Progenitor cell of endocrine pancreas (in vitro differentiated cells): Measurements from ENCODE around the gene ANKFY1. TPM values are rescaled to one million over a fixed set of nuclear protein-coding genes. Genes with fewer than 3 reads are reported as not detected.

ENCODE experiments used
- DNase-seq: peaks from one replicate; pipeline ENCODE4 v3.0.0; 2021; ENCODE audit warnings: low spot score; ENCODE audit not compliant: unreplicated experiment
- H3K27ac Mint-ChIP-seq: 2 replicates; pipeline ENCODE4 v1.8.0; 2021; ENCODE audit warnings: mild to moderate bottlenecking, moderate library complexity, mixed read lengths
- H3K27me3 Mint-ChIP-seq: 2 replicates; pipeline ENCODE4 v1.8.0; 2021; ENCODE audit warnings: mixed read lengths
- H3K36me3 Mint-ChIP-seq: 2 replicates; pipeline ENCODE4 v1.8.0; 2022; ENCODE audit warnings: mixed read lengths; ENCODE audit not compliant: insufficient read depth
- H3K4me1 Mint-ChIP-seq: 2 replicates; pipeline ENCODE4 v1.8.0; 2021; ENCODE audit warnings: low read depth, mixed read lengths
- H3K4me3 Mint-ChIP-seq: 2 replicates; pipeline ENCODE4 v1.8.0; 2021; ENCODE audit warnings: low read depth, mild to moderate bottlenecking, moderate library complexity, mixed read lengths
- H3K9me3 Mint-ChIP-seq: 2 replicates; pipeline ENCODE4 v1.8.0; 2021; ENCODE audit warnings: low read depth, mixed read lengths
- total RNA-seq: library from RNA; stranded (reverse); gene quantifications from 2 replicates; pipeline ENCODE4 v1.2.1, GENCODE V29; 2021
- TF ChIP-seq, protein P1 (sequence below): fragments of 200-600 bp; sonication (generic); IDR thresholded peaks from one replicate; pipeline ENCODE4 v1.5.0; 2021; ENCODE audit warnings: antibody characterized with exemption, mild to moderate bottlenecking; ENCODE audit not compliant: unreplicated experiment

The ANKFY1 gene
- total RNA-seq, 1 donor from 2014 or later, result 59.8 TPM

DNA sequence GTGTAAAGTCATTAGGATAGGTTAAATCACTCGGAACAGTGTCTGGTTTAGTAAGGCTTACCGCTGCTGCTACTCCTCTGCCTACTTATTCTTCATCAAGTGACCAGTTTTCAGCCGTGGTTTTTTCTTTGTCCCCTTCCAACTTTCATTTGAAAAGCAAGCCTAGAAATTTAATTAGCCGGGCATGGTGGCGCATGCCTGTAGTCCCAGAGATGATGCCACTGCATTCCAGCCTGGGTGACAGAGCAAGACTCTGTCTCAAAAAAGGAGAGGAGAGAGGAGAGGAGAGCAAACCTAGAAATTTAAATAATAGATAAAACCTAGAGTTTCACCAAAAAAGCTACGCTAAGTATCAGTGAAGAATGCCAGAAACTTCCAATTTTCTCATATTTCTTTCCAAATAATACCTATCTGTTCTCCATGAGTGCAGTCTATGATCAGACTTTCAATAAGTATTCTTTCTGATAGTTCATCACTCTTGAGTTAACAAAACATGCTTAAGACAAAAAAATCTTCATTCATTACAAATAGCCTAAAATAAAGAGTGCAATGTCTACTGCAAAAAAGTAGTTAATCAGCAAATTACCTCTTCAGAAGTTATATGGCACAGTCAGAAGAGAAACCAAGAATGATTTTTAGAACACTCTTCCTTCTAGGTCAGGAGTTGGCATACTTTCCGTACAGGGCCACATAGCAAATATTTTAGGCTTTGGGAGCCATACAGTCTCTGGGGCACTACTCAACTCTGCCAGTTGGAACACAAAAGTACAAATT is 15.1 kb downstream of the ANKFY1 start:
- H3K4me1 Mint-ChIP-seq, result peaks cover 14% of the 10 kb centered on the region
- H3K9me3 Mint-ChIP-seq, result no peaks in the 10 kb centered on the region
- H3K4me3 Mint-ChIP-seq, result no peak overlapping the region
- peaks cover 1% of the 10 kb centered on the region for H3K36me3 Mint-ChIP-seq
- H3K27ac Mint-ChIP-seq, result peak overlapping the region; percentile 90
- no peak for DNase-seq
- TF ChIP-seq, protein P1, sequence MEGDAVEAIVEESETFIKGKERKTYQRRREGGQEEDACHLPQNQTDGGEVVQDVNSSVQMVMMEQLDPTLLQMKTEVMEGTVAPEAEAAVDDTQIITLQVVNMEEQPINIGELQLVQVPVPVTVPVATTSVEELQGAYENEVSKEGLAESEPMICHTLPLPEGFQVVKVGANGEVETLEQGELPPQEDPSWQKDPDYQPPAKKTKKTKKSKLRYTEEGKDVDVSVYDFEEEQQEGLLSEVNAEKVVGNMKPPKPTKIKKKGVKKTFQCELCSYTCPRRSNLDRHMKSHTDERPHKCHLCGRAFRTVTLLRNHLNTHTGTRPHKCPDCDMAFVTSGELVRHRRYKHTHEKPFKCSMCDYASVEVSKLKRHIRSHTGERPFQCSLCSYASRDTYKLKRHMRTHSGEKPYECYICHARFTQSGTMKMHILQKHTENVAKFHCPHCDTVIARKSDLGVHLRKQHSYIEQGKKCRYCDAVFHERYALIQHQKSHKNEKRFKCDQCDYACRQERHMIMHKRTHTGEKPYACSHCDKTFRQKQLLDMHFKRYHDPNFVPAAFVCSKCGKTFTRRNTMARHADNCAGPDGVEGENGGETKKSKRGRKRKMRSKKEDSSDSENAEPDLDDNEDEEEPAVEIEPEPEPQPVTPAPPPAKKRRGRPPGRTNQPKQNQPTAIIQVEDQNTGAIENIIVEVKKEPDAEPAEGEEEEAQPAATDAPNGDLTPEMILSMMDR, result no peak
- H3K27me3 Mint-ChIP-seq, result no peaks in the 10 kb centered on the region

DNA sequence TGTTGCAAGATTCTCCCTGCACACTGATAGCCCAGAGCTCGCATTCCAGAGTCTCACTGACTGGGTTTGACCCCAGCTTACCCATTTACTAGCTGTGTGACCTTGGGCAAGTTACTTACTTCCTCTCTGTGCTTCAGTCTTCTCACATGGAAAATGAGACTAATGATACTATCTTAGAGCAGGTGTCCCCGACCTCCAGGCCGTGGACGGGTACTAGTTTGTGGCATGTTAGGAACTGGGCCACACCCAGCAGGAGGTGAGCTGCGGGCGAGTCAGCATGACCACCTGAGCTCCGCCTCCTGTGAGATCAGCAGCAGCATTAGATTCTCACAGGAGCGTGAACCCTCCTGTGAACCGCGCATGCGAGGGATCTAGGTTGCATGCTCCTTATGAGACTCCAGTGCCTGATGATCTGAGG is 15.8 kb downstream of the ANKFY1 start:
- Mint-ChIP-seq H3K27me3 (no peaks in the 10 kb centered on the region), H3K27ac (peak overlapping the region; percentile 90), H3K4me1 (peaks cover 17% of the 10 kb centered on the region), H3K4me3 (no peak overlapping the region), H3K36me3 (no peaks in the 10 kb centered on the region), H3K9me3 (no peaks in the 10 kb centered on the region)
- TF ChIP-seq, protein P1, result no peak
- DNase-seq, result no peak

DNA sequence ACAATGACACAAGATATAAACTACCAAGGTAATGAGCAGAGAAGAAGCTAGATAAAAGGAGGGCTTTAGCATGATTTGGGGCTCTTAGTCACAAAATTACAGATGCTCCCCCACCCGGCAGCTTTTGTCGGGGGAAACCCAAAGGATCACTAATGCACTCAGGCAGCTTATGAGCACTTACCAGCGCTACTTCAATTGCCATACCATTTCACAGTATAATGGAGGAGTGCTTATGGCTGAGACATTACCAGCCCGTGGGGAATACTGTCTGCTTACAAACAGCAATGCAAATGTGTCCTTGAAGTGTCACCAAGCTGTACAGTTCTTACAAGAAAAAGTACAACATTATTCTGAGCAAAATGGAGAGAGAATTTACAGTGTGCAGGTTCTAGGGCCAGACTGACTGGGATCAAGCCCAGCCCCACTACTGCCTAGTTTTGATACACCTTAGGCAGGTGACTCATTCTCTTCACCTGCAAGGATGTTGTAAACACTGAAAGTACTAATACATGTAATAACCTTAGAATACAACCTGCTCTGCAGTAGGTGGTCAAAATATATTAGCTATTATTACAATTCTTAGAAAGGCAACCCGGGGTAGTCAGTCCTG is 16.3 kb downstream of the ANKFY1 start:
- H3K36me3 Mint-ChIP-seq, result no peaks in the 10 kb centered on the region
- H3K27me3 Mint-ChIP-seq, result no peaks in the 10 kb centered on the region
- H3K4me3 Mint-ChIP-seq, result no peak overlapping the region
- DNase-seq, result no peak
- H3K4me1 Mint-ChIP-seq, result peaks cover 17% of the 10 kb centered on the region
- no peaks in the 10 kb centered on the region for H3K9me3 Mint-ChIP-seq
- TF ChIP-seq, protein P1, result no peak
- H3K27ac Mint-ChIP-seq, result no peak overlapping the region

DNA sequence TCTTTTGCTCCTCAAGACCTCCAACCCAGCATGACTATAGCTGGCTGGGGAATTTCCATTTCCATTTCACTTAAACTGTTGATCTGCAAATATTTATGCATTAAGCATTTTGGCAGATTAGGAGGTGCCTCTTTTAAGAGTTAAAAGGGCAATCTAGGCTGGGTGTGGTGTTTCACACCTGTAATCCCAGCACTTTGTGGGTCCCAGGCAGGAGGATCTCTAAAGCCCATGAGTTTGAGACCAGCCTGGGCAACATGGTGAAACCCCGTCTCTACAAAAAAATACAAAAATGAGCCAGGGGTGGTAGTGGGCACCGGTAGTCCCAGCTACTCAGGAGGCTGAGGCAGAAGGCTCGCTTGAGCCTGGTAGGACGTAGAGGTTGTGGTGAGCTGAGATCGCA is 17.1 kb downstream of the ANKFY1 start:
- TF ChIP-seq, protein P1, result no peak
- Mint-ChIP-seq H3K4me1 (peaks cover 22% of the 10 kb centered on the region), H3K27ac (no peak overlapping the region), H3K4me3 (no peak overlapping the region), H3K36me3 (peaks cover 2% of the 10 kb centered on the region), H3K9me3 (no peaks in the 10 kb centered on the region), H3K27me3 (no peaks in the 10 kb centered on the region)
- DNase-seq, result no peak

DNA sequence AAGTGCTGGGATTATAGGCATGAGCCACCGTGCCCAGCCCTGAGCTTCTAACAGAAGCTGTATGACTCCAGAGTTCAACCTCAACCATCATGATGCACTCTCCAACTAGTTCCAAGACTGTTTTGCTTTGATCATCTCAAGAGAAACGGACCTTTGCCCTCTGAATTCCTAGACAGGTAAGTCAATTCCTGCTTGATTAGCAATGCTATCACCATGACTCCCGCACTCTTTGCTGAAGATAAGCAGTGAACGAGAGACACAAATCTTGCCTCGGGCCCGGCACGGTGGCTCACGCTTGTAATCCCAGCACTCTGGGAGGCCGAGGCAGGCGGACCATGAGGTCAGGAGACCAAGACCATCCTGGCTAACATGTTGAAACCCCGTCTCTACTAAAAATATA is 22.2 kb downstream of the ANKFY1 start:
- H3K27me3 Mint-ChIP-seq, result no peaks in the 10 kb centered on the region
- no peak for DNase-seq
- H3K36me3 Mint-ChIP-seq, result peaks cover 12% of the 10 kb centered on the region
- H3K4me3 Mint-ChIP-seq, result no peak overlapping the region
- TF ChIP-seq, protein P1, result no peak
- no peak overlapping the region for H3K27ac Mint-ChIP-seq
- H3K4me1 Mint-ChIP-seq, result peaks cover 22% of the 10 kb centered on the region
- H3K9me3 Mint-ChIP-seq, result no peaks in the 10 kb centered on the region
